ENCODE measurements around the gene TROAP. TPM values are rescaled to one million over a fixed set of nuclear protein-coding genes. Genes with fewer than 3 reads are reported as not detected.
A peak's percentile ranks its signal among the peaks of the same experiment; 100 is the strongest.

Gene TROAP
- total RNA-seq, 4 donors from 2014 or later: 0.30 to 6.5 (median 3.1) TPM; not detected in 1

DNA sequence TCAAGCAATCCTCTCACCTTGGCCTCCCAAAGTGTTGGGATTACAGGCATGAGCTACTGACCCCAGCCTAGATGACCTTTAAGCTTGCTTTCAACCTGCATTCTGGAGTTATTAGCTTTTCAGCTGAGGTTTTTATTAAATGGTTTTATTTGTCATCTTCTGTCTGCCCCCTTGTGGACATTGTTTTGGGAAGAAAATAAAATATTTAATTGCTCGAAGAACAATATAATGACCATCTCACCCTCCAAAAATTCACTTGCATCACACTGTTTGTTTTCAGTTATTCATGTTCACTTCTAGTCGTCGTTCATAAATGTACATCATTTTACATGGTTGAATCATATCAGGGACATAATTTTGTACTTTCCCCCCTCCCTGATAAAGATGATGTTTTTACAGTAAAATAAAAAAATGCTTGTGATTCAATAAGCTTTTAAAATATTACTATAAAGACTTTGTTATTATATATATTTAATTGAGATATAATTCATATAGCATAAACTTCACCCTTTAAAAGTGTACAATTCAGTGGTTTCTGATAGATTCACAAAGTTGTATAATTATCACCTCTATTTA, 34.1 kb downstream of the TROAP start:
- TF ChIP-seq EP300 (IDR thresholded peaks at IDR 0.05) (no peak), CTCF (IDR thresholded peaks at IDR 0.05) (peak in 4 of 5 experiments; percentile 31 to 52 (median 40))
- no peak for DNase-seq (ENCODE audit: low spot score in 2 of 2)
- H3K4me1 ChIP-seq: peaks cover 0 to 8% (median 2%) of the 10 kb centered on the region in 4 donors
- no peaks in the 10 kb centered on the region for H3K36me3 ChIP-seq
- H3K27me3 ChIP-seq: peaks cover 0 to 27% of the 10 kb centered on the region in 2 donors
- H3K9me3 ChIP-seq: no peaks in the 10 kb centered on the region
- H3K27ac ChIP-seq: no peak overlapping the region
- 2 to 4% methylated on average over 3 of the region's 3 CpGs for WGBS, 2 donors
- H3K4me3 ChIP-seq: no peak overlapping the region

DNA sequence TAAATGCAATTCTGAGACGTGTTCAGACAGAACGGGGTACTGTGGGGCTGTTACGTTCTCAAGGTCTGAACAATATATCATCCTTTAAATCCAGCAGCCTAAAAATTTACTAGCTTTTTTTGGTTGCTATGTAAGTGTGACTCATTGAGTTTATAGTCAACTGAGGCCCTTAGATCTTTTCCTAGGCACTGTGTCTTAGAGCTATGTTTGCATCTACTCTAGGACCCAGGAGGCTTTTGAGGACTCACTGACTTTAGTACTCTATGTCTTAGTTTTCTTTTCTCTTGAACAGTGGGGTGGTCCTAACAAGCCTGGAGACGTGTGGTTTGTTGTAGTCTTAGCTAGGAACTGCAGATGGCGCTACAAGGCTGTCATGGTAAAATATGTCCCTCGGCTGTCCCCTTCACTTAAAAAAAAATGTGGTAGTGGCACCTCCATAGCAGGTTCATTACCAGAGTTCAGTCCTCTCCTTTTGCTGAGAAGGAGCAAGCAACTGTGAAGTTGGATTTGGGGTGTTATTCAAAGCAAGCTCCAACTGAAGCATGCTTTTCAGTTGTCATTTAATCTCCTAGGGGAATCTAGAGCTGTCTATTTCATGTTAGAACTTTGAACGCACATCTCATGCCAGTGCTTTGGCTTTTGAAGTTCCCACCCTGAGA, 35.6 kb downstream of the TROAP start:
- DNase-seq (ENCODE audit: low spot score in 2 of 2): peak in 1 of 2 donors; percentile 66
- TF ChIP-seq POLR2A (IDR thresholded peaks at IDR 0.05) (no peak), EP300 (IDR thresholded peaks at IDR 0.05) (no peak), CTCF (IDR thresholded peaks at IDR 0.05) (peak; percentile 51 to 77 (median 65))
- H3K4me3 ChIP-seq: no peak overlapping the region
- WGBS, 2 donors: 16 to 17% methylated on average over 7 of the region's 7 CpGs
- H3K4me1 ChIP-seq: peaks cover 0 to 8% (median 2%) of the 10 kb centered on the region in 4 donors
- no peaks in the 10 kb centered on the region for H3K9me3 ChIP-seq
- peaks cover 0 to 13% of the 10 kb centered on the region in 2 donors for H3K27me3 ChIP-seq
- no peak overlapping the region for H3K27ac ChIP-seq
- no peaks in the 10 kb centered on the region for H3K36me3 ChIP-seq

DNA sequence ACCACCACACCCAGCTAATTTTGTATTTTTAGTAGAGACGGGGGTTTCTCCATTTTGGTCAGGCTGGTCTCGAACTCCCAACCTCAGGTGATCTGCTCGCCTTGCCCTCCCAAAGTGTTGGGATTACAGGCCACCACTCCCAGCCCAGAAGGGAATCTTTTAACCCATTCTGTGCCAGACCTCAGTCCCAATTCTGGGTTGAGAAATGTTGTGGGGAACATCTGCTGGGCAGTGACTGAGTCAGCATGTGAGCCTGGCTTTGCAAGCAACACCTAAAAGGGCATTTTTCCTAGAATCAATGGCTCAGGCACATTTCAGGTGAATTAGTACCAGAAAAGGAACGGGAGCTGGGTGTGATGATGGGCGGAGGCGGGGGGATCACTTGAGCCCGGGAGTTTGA, 36.6 kb downstream of the TROAP start:
- DNase-seq (ENCODE audit: low spot score in 2 of 2): no peak
- H3K27me3 ChIP-seq: peaks cover 0 to 5% of the 10 kb centered on the region in 2 donors
- H3K4me3 ChIP-seq: no peak overlapping the region
- TF ChIP-seq EP300 (IDR thresholded peaks at IDR 0.05) (no peak), POLR2A (IDR thresholded peaks at IDR 0.05) (no peak), CTCF (IDR thresholded peaks at IDR 0.05) (no peak)
- 80% methylated on average over 7 of the region's 7 CpGs for WGBS, 2 donors
- no peak overlapping the region for H3K27ac ChIP-seq
- peaks cover 0 to 8% (median 2%) of the 10 kb centered on the region in 4 donors for H3K4me1 ChIP-seq
- H3K9me3 ChIP-seq: no peaks in the 10 kb centered on the region
- H3K36me3 ChIP-seq: no peaks in the 10 kb centered on the region

- no peak for TF ChIP-seq CTCF (IDR thresholded peaks at IDR 0.05)
- no peak for DNase-seq (ENCODE audit: low spot score in 2 of 2)
- no peaks in the 10 kb centered on the region for H3K36me3 ChIP-seq
- 97 to 98% methylated on average over 1 of the region's 1 CpG for WGBS, 2 donors
- no peaks in the 10 kb centered on the region for H3K9me3 ChIP-seq
- H3K27ac ChIP-seq: no peak overlapping the region
- H3K27me3 ChIP-seq: no peaks in the 10 kb centered on the region
- no peak overlapping the region for H3K4me3 ChIP-seq
- peaks cover 0 to 17% (median 7%) of the 10 kb centered on the region in 4 donors for H3K4me1 ChIP-seq
Observed at GRCh38 chr12:49362077-49362476, 39.0 kb downstream of the TROAP start.

GRCh38 chr12:49364989-49365388, 41.9 kb downstream of the TROAP start:
- TF ChIP-seq POLR2A (IDR thresholded peaks at IDR 0.05): no peak
- TF ChIP-seq EP300 (IDR thresholded peaks at IDR 0.05): peak in 1 of 2 donors; percentile 50
- no peaks in the 10 kb centered on the region for H3K9me3 ChIP-seq
- H3K4me1 ChIP-seq: peaks cover 0 to 31% (median 11%) of the 10 kb centered on the region in 4 donors
- no peaks in the 10 kb centered on the region for H3K27me3 ChIP-seq
- H3K4me3 ChIP-seq: no peak overlapping the region
- WGBS, 2 donors: 81 to 93% methylated on average over 1 of the region's 1 CpG
- peak in 1 of 2 donors; percentile 7 for DNase-seq (ENCODE audit: low spot score in 2 of 2)
- H3K36me3 ChIP-seq: no peaks in the 10 kb centered on the region
- peak overlapping the region in 1 of 4 donors; percentile 11 for H3K27ac ChIP-seq

Data from tibial nerve (tissue), 4 donors.